ENCODE measurements around the gene GAS2L2.

GRCh38 chr17:35710950-35711349, 42.1 kb downstream of the GAS2L2 start:
- TF ChIP-seq CTCF (IDR thresholded peaks at IDR 0.05; ENCODE audit: poor library complexity) (no peak), EZH2 (IDR thresholded peaks at IDR 0.05; ENCODE audit: borderline replicate concordance) (no peak), EZH2phosphoT487 (IDR thresholded peaks at IDR 0.05; ENCODE audit: low read depth, severe bottlenecking, unreplicated experiment) (no peak)

Measured in hepatocyte (in vitro differentiated cells).